ENCODE measurements around the gene MEGF8. TPM values are rescaled to one million over a fixed set of nuclear protein-coding genes. Genes with fewer than 3 reads are reported as not detected.
A peak's percentile ranks its signal among the peaks of the same experiment; 100 is the strongest.

The MEGF8 gene
- total and polyA plus RNA-seq, 9 of the 15 experiments (the other 6 are each of a cell fraction or from before 2014, with no cell fraction given): 0.28 to 13.1 (median 3.0) TPM

GRCh38 chr19:42279902-42280814 lies 45.3 kb upstream of the MEGF8 start:
- under 1% methylated on average over 53 of the region's 89 CpGs for WGBS (ENCODE audit: insufficient coverage, low coverage, missing lambda C conversion rate)
- peak overlapping the region; percentile 90 for H2AFZ ChIP-seq (ENCODE audit: low read depth, low read length)
- TF ChIP-seq TFE3 (CRISPR knock-in tag; IDR thresholded peaks at IDR 0.05) (peak; percentile 2; the same call in 1 of the 2 replicates), USF1 (CRISPR knock-in tag; IDR thresholded peaks at IDR 0.05) (no peak), CTBP1 (IDR thresholded peaks at IDR 0.05; ENCODE audit: borderline replicate concordance) (peak; percentile 64; the same call in 1 of the 2 replicates), RBBP5 (IDR thresholded peaks at IDR 0.05; ENCODE audit: borderline replicate concordance, insufficient read depth, low read length, poor library complexity, severe bottlenecking) (peak; percentile 38), ZNF239 (CRISPR knock-in tag; IDR thresholded peaks at IDR 0.05) (no peak), EGR1 (conservative IDR thresholded peaks at IDR 0.05) (peak; percentile 51; the same call in 1 of the 2 replicates), SRSF3 (IDR thresholded peaks at IDR 0.05; ENCODE audit: insufficient read depth, low read length) (no peak), GTF3C2 (IDR thresholded peaks at IDR 0.05; ENCODE audit: borderline replicate concordance, extremely low read depth, insufficient read length) (no peak), THAP12 (CRISPR knock-in tag; IDR thresholded peaks at IDR 0.05) (0 out of 2 replicates have a peak, but pooled peaks have one; percentile 11), NFIC (IDR thresholded peaks at IDR 0.05) (peak; percentile 98)

More at GRCh38 chr19:42279902-42280814, 45.3 kb upstream of the MEGF8 start:
- no peaks in the 10 kb centered on the region for H3K9me3 ChIP-seq (replicated peaks; ENCODE audit: control insufficient read depth, insufficient read depth, low read depth, low read length)
- H3K27me3 ChIP-seq (ENCODE audit: control insufficient read depth in 2 of 2, insufficient read depth in 2 of 2, low read length in 2 of 2): no peaks in the 10 kb centered on the region; a peak in 1 of 5 replicates
- intact Hi-C loops (cut with micrococcal nuclease): loop anchor here (1.0 kb wide), 1 partner anchor 34 kb away; no protein-coding TSS in a partner anchor
- peak overlapping the region; percentile 79 to 90 for H3K9ac ChIP-seq (ENCODE audit: insufficient read depth in 1 of 2, low read depth in 2 of 2, low read length in 2 of 2)
- peak overlapping the region; percentile 97 for H3K4me2 ChIP-seq (ENCODE audit: insufficient read depth, low read length)
- in situ Hi-C loops (cut with MboI): no loop called here
- no peaks in the 10 kb centered on the region for H3K9me1 ChIP-seq (ENCODE audit: control insufficient read depth, insufficient read depth, low read length)
- DNase-seq (ENCODE audit: extremely low read depth in 1 of 4, low spot score in 3 of 4) (peak; percentile 93 to 97 (median 94)), ATAC-seq (peak; percentile 78), FAIRE-seq (peak; percentile 83)
- H3K27ac ChIP-seq (ENCODE audit: extremely low read depth, low read depth, low read length): peak overlapping the region; percentile 69
- POLR2A ChIA-PET: interaction anchor here (0.6 to 3.6 kb wide), 7 partner anchors 10 to 140 kb away, joined by 3 to 16 read pairs (median 4); partner anchors contain the start of gene CIC
- peaks cover 37 to 64% of the 10 kb centered on the region in 2 experiments for H3K4me1 ChIP-seq (replicated peaks in 1 of 2; ENCODE audit: control insufficient read depth in 2 of 2, insufficient read depth in 2 of 2, low read length in 2 of 2)
- peaks cover 18% of the 10 kb centered on the region; the same call in 2 of the 3 replicates for H3K36me3 ChIP-seq (ENCODE audit: control insufficient read depth, insufficient read depth, low read length)
- BruUV-seq (replicated peaks): no TSS peak
- 0 out of 2 replicates have a peak, but pooled peaks cover 5% of the 10 kb centered on the region for H4K20me1 ChIP-seq (replicated peaks; ENCODE audit: control insufficient read depth, insufficient read depth, low read length)
- H3K79me2 ChIP-seq (ENCODE audit: control insufficient read depth, insufficient read depth, low read length): peaks cover 55% of the 10 kb centered on the region
- CTCF ChIA-PET (ENCODE audit: low intra/inter-chr PET ratio): interaction anchor here (1.0 to 2.4 kb wide), 3 partner anchors 34 to 147 kb away, joined by 3 to 24 read pairs (median 7); no protein-coding TSS in a partner anchor
- H3K4me3 ChIP-seq: peak overlapping the region; percentile 93

All from K562 (cell line).